Activated naive CD4-positive, alpha-beta T cell treated with anti-CD3 and anti-CD28 coated beads for 36 hours (primary cell): ENCODE data around the gene TP53I11. TPM values are rescaled to one million over a fixed set of nuclear protein-coding genes. Genes with fewer than 3 reads are reported as not detected.

Experiments used
- CTCF ChIA-PET: fragments of 350-600 bp; sonication (Branson Sonifier 250); formaldehyde crosslinking; loops from one replicate; lab custom pipeline; 2021; ENCODE audit warnings: antibody characterized with exemption; lab: Charles Lee
- DNase-seq: peaks from one replicate; pipeline ENCODE4 v3.0.0-alpha.2; 2020
- H3K27ac Mint-ChIP-seq: one replicate; pipeline ENCODE4 v1.8.0; 2021; ENCODE audit warnings: mild to moderate bottlenecking, mixed read lengths
- H3K27me3 Mint-ChIP-seq: one replicate; pipeline ENCODE4 v1.8.0; 2021; ENCODE audit warnings: low read depth, mixed read lengths
- H3K36me3 Mint-ChIP-seq: one replicate; pipeline ENCODE4 v1.8.0; 2021; ENCODE audit warnings: low read depth, mixed read lengths
- H3K4me1 Mint-ChIP-seq: one replicate; pipeline ENCODE4 v1.8.0; 2021; ENCODE audit warnings: low read depth, mixed read lengths
- H3K4me3 Mint-ChIP-seq: one replicate; pipeline ENCODE4 v1.8.0; 2021; ENCODE audit warnings: mild to moderate bottlenecking, moderate library complexity, mixed read lengths
- H3K9me3 Mint-ChIP-seq: one replicate; pipeline ENCODE4 v1.8.0; 2021; ENCODE audit warnings: mixed read lengths
- intact Hi-C: fragments of 100-400 bp; cut with micrococcal nuclease; formaldehyde crosslinking; loops from one replicate; pipeline ENCODE4 v1.15.1; 2023
- total RNA-seq, 2 experiments: library from RNA; stranded (reverse); gene quantifications; one replicate each; pipeline ENCODE4 v1.2.3, GENCODE V29; 2021

The TP53I11 gene
- total RNA-seq, 2 experiments from 2014 or later, result 10.3 to 14.0 TPM

- H3K4me3 Mint-ChIP-seq, result no peak overlapping the region
- intact Hi-C loops, result loop anchor here (5.0 kb wide), 1 partner anchor 39 kb away; no protein-coding TSS in a partner anchor
- CTCF ChIA-PET, result interaction anchor here (0.6 to 5.1 kb wide), 3 partner anchors 16 to 248 kb away, joined by 3 to 29 read pairs (median 3); no protein-coding TSS in a partner anchor
- H3K36me3 Mint-ChIP-seq, result no peaks in the 10 kb centered on the region
- no peaks in the 10 kb centered on the region for H3K27me3 Mint-ChIP-seq
- no peak for DNase-seq
- peaks cover 9% of the 10 kb centered on the region for H3K4me1 Mint-ChIP-seq
- H3K27ac Mint-ChIP-seq, result no peak overlapping the region
- no peaks in the 10 kb centered on the region for H3K9me3 Mint-ChIP-seq
Observed at GRCh38 chr11:44976576-44976975, 25.9 kb upstream of the TP53I11 start.

- Mint-ChIP-seq H3K4me1 (peaks cover 6% of the 10 kb centered on the region), H3K36me3 (no peaks in the 10 kb centered on the region), H3K27me3 (no peaks in the 10 kb centered on the region), H3K27ac (no peak overlapping the region), H3K4me3 (no peak overlapping the region), H3K9me3 (no peaks in the 10 kb centered on the region)
- intact Hi-C loops, result no loop called here
- CTCF ChIA-PET, result interaction anchor here (0.6 kb wide), 1 partner anchor 39 kb away, joined by 3 read pairs; no protein-coding TSS in a partner anchor
- DNase-seq, result no peak
Observed at GRCh38 chr11:44974402-44975000, 23.8 kb upstream of the TP53I11 start.

- intact Hi-C loops, result no loop called here
- H3K27ac Mint-ChIP-seq, result no peak overlapping the region
- CTCF ChIA-PET, result no interaction called here
- H3K4me3 Mint-ChIP-seq, result no peak overlapping the region
- no peaks in the 10 kb centered on the region for H3K9me3 Mint-ChIP-seq
- DNase-seq, result no peak
- H3K27me3 Mint-ChIP-seq, result no peaks in the 10 kb centered on the region
- no peaks in the 10 kb centered on the region for H3K36me3 Mint-ChIP-seq
- no peaks in the 10 kb centered on the region for H3K4me1 Mint-ChIP-seq
Observed at GRCh38 chr11:44973632-44974401, 23.1 kb upstream of the TP53I11 start.

DNA sequence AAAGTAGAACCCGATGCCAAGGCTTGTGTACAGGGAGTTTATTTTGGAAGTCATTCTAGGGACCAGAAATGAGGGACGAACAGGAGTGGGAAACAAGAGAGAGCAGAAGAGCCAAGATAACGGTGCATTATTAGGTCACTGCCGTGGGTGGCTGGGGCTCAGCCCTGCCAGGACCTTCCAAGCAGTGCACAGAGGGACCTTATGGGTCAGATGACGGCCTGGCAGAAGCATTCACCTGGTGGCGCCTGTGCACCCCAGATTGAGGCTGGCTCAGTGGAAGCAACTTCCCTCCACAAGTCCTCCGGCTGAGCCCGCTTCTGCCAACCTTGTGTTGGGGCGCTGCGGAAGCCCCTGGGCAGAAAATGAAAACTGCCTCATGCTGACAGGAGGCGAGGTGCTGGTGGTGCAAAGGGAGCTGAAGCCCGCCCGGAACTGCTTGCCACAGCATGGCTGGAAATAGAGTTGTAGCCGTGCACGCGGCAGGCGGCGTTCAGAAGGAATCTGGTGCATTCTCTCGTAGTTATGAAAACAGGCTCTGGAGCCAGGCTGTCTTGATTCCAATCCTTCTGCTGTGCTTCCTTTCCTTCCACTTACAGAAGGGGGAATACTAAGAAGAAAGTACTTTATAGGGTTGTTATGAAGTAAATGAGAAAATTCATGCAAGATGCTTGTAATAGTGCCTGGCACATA is 22.2 kb upstream of the TP53I11 start:
- CTCF ChIA-PET, result no interaction called here
- Mint-ChIP-seq H3K9me3 (no peaks in the 10 kb centered on the region), H3K4me3 (no peak overlapping the region), H3K36me3 (no peaks in the 10 kb centered on the region), H3K27ac (no peak overlapping the region), H3K27me3 (no peaks in the 10 kb centered on the region), H3K4me1 (no peaks in the 10 kb centered on the region)
- intact Hi-C loops, result no loop called here
- no peak for DNase-seq

DNA sequence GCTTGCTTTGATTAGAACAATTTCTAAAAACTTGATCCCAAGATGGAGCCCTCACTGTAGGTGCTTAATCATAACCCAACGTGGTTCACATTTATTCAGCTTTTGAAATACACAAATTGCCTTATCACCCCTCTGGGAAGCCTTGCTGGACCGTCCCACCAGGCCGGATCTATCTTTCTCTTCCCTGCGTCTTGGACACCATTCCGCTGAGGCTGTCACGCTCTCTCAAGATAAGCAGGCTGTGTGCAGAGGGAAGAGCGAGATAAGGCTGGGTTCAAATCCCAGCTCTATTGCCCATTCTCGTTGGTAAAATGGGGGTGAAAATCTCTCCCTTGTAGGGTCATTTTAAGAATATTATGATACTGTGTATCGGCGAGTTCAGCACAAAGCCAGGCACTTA is 20.5 kb upstream of the TP53I11 start:
- no peaks in the 10 kb centered on the region for H3K9me3 Mint-ChIP-seq
- intact Hi-C loops, result no loop called here
- no peak overlapping the region for H3K27ac Mint-ChIP-seq
- no peaks in the 10 kb centered on the region for H3K4me1 Mint-ChIP-seq
- CTCF ChIA-PET, result no interaction called here
- H3K27me3 Mint-ChIP-seq, result no peaks in the 10 kb centered on the region
- no peak overlapping the region for H3K4me3 Mint-ChIP-seq
- no peaks in the 10 kb centered on the region for H3K36me3 Mint-ChIP-seq
- DNase-seq, result no peak

- Mint-ChIP-seq H3K36me3 (no peaks in the 10 kb centered on the region), H3K27me3 (no peaks in the 10 kb centered on the region), H3K27ac (no peak overlapping the region), H3K4me3 (no peak overlapping the region), H3K4me1 (no peaks in the 10 kb centered on the region), H3K9me3 (no peaks in the 10 kb centered on the region)
- CTCF ChIA-PET, result no interaction called here
- DNase-seq, result no peak
- intact Hi-C loops, result no loop called here
Observed at GRCh38 chr11:44970293-44970692, 19.6 kb upstream of the TP53I11 start.

GRCh38 chr11:44969651-44970252 is 19.1 kb upstream of the TP53I11 start:
- no peaks in the 10 kb centered on the region for H3K27me3 Mint-ChIP-seq
- no peak overlapping the region for H3K4me3 Mint-ChIP-seq
- CTCF ChIA-PET, result interaction anchor here (0.9 kb wide), 1 partner anchor 24 kb away, joined by 3 read pairs; no protein-coding TSS in a partner anchor
- no peaks in the 10 kb centered on the region for H3K4me1 Mint-ChIP-seq
- no peaks in the 10 kb centered on the region for H3K36me3 Mint-ChIP-seq
- H3K9me3 Mint-ChIP-seq, result no peaks in the 10 kb centered on the region
- H3K27ac Mint-ChIP-seq, result no peak overlapping the region
- intact Hi-C loops, result no loop called here
- DNase-seq, result no peak

GRCh38 chr11:44968510-44968909 is 17.8 kb upstream of the TP53I11 start:
- no peak for DNase-seq
- Mint-ChIP-seq H3K4me3 (no peak overlapping the region), H3K4me1 (no peaks in the 10 kb centered on the region), H3K9me3 (no peaks in the 10 kb centered on the region), H3K27ac (no peak overlapping the region), H3K36me3 (no peaks in the 10 kb centered on the region), H3K27me3 (no peaks in the 10 kb centered on the region)
- intact Hi-C loops, result no loop called here
- CTCF ChIA-PET, result no interaction called here

GRCh38 chr11:44967930-44968496 is 17.3 kb upstream of the TP53I11 start:
- no peak overlapping the region for H3K27ac Mint-ChIP-seq
- CTCF ChIA-PET, result interaction anchor here (2.2 kb wide), 1 partner anchor 32 kb away, joined by 6 read pairs; no protein-coding TSS in a partner anchor

DNA sequence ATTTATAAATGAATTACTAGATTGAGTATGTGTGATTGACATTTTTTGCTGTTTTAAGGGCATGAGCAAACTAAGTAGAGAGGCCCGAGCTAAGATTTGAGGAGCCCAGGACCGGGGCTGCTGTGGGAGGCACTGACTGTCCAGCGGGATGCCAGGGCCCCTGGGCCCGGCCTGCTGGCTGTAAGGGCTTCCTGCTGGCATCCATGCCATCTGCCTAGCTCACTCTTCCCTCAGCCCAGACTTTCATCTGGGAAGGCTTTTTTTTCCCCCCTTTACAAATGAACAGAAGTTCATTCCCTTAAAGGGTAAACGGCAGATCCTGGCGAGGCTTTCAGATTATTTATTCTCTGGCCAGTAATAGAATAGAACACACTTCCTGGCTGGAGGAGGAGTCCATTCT is 16.0 kb upstream of the TP53I11 start:
- DNase-seq, result no peak
- no peak overlapping the region for H3K4me3 Mint-ChIP-seq
- CTCF ChIA-PET, result interaction anchor here (1.6 to 2.2 kb wide), 2 partner anchors 30 to 139 kb away, joined by 4 to 6 read pairs; no protein-coding TSS in a partner anchor
- no peak overlapping the region for H3K27ac Mint-ChIP-seq
- no peaks in the 10 kb centered on the region for H3K27me3 Mint-ChIP-seq
- no peaks in the 10 kb centered on the region for H3K4me1 Mint-ChIP-seq
- H3K9me3 Mint-ChIP-seq, result no peaks in the 10 kb centered on the region
- no peaks in the 10 kb centered on the region for H3K36me3 Mint-ChIP-seq
- intact Hi-C loops, result no loop called here

More at GRCh38 chr11:44967930-44968496, 17.3 kb upstream of the TP53I11 start:
- DNase-seq, result no peak
- Mint-ChIP-seq H3K36me3 (no peaks in the 10 kb centered on the region), H3K9me3 (no peaks in the 10 kb centered on the region), H3K27me3 (no peaks in the 10 kb centered on the region), H3K4me1 (no peaks in the 10 kb centered on the region), H3K4me3 (no peak overlapping the region)
- intact Hi-C loops, result no loop called here

GRCh38 chr11:44964526-44965209 is 14.0 kb upstream of the TP53I11 start:
- intact Hi-C loops, result no loop called here
- DNase-seq, result no peak
- Mint-ChIP-seq H3K9me3 (no peaks in the 10 kb centered on the region), H3K27me3 (no peaks in the 10 kb centered on the region), H3K27ac (no peak overlapping the region), H3K4me1 (no peaks in the 10 kb centered on the region), H3K4me3 (no peak overlapping the region), H3K36me3 (no peaks in the 10 kb centered on the region)
- CTCF ChIA-PET, result interaction anchor here (0.9 to 1.7 kb wide), 5 partner anchors 14 to 347 kb away, joined by 3 to 5 read pairs (median 4); partner anchors contain the start of gene TP53I11
